Gastroesophageal sphincter (tissue), 4 donors: ENCODE results near the gene PCBP4. TPM values are rescaled to one million over a fixed set of nuclear protein-coding genes. Genes with fewer than 3 reads are reported as not detected.
A peak's percentile ranks its signal among the peaks of the same experiment; 100 is the strongest.

Experiments
- ATAC-seq: fragments of 150-250 bp; one replicate; pipeline ENCODE4 v1.9.1; 2016; ENCODE audit warnings: mild to moderate bottlenecking, moderate library complexity
- H3K27ac ChIP-seq, 4 donors: fragments of 200-600 bp; sonication (generic) in 3 of 4; 1 replicate in 3 of 4; 2 replicates in 1 of 4; pipeline ENCODE4 v1.5.1; 2016 to 2019
- H3K27me3 ChIP-seq: fragments of 200-600 bp; sonication (generic); one replicate; pipeline ENCODE4 v1.5.1; 2019
- H3K36me3 ChIP-seq, 2 donors: fragments of 200-600 bp; sonication (generic); one replicate each; pipeline ENCODE4 v1.5.1; 2019; ENCODE audit warnings: control low read depth in 1 of 2
- H3K4me1 ChIP-seq, 3 donors: fragments of 200-600 bp; sonication (generic); 1 replicate in 2 of 3; 2 replicates in 1 of 3; pipeline ENCODE4 v1.5.1; 2016 to 2019; ENCODE audit warnings: control low read depth in 2 of 3
- H3K4me3 ChIP-seq, 2 donors: fragments of 200-600 bp; sonication (generic); one replicate each; pipeline ENCODE4 v1.5.1; 2019; ENCODE audit warnings: mild to moderate bottlenecking in 1 of 2, moderate library complexity in 1 of 2
- H3K9me3 ChIP-seq, 3 donors: fragments of 200-600 bp; sonication (generic); one replicate each; pipeline ENCODE4 v1.5.1; 2017 to 2019; ENCODE audit warnings: control low read depth in 2 of 3
- CTCF ChIP-seq, 4 experiments: fragments of 200-600 bp in 2 of 4; fragments of 450-650 bp in 2 of 4; sonication (generic) in 1 of 4; IDR thresholded peaks; one replicate each; pipeline ENCODE4 v1.5.1; 2017 to 2019; ENCODE audit warnings: antibody characterized with exemption in 4 of 4, mild to moderate bottlenecking in 2 of 4, moderate library complexity in 2 of 4
- EP300 ChIP-seq: sonication (generic); formaldehyde crosslinking; IDR thresholded peaks from one replicate; pipeline ENCODE4 v1.6.1; 2017; ENCODE audit warnings: antibody characterized with exemption, mild to moderate bottlenecking
- POLR2A ChIP-seq, 2 donors: fragments of 450-650 bp; IDR thresholded peaks; one replicate each; pipeline ENCODE4 v1.6.1; 2017; ENCODE audit warnings: antibody characterized with exemption in 2 of 2, mild to moderate bottlenecking in 2 of 2, moderate library complexity in 1 of 2
- POLR2AphosphoS5 ChIP-seq: sonication (generic); formaldehyde crosslinking; IDR thresholded peaks from one replicate; pipeline ENCODE4 v1.6.1; 2017; ENCODE audit warnings: antibody characterized with exemption
- WGBS, 2 donors: methylation state at CpG; one replicate each; pipeline ENCODE4 v1.1.5; 2018; ENCODE audit warnings: low coverage in 1 of 2; 5-methylcytosine and 5-hydroxymethylcytosine counted together
- total RNA-seq, 4 donors: library from RNA; depleted of rRNA; stranded (reverse); fragments of >200 nt; gene quantifications; one replicate each; pipeline ENCODE4 v1.1.0, GENCODE V29; 2016

The PCBP4 gene
- total RNA-seq, 4 donors from 2014 or later, result 80.7 to 335 (median 186) TPM

GRCh38 chr3:51980253-51980652, 13.0 kb upstream of the PCBP4 start:
- no peaks in the 10 kb centered on the region for H3K9me3 ChIP-seq
- H3K27ac ChIP-seq, result no peak overlapping the region
- peaks cover 0 to 12% of the 10 kb centered on the region in 2 donors for H3K36me3 ChIP-seq
- no CpG with 5 or more reads among the region's 10 CpGs for WGBS, 2 donors
- no peaks in the 10 kb centered on the region for H3K27me3 ChIP-seq
- no peak for ATAC-seq
- peaks cover 0 to 49% (median 18%) of the 10 kb centered on the region in 3 donors for H3K4me1 ChIP-seq
- no peak overlapping the region for H3K4me3 ChIP-seq
- no peak for TF ChIP-seq EP300

- peaks cover 0 to 53% (median 21%) of the 10 kb centered on the region in 3 donors for H3K4me1 ChIP-seq
- no peak overlapping the region for H3K27ac ChIP-seq
- H3K36me3 ChIP-seq, result peaks cover 0 to 12% of the 10 kb centered on the region in 2 donors
- H3K27me3 ChIP-seq, result no peaks in the 10 kb centered on the region
- TF ChIP-seq POLR2AphosphoS5 (no peak), POLR2A (IDR thresholded peaks at IDR 0.05) (no peak), CTCF (IDR thresholded peaks at IDR 0.05) (no peak), EP300 (no peak)
- no peak overlapping the region for H3K4me3 ChIP-seq
- no peak for ATAC-seq
- 80% methylated on average over 3 of the region's 4 CpGs; no CpG with 5 or more reads in 1 of the 2 donors for WGBS, 2 donors
- H3K9me3 ChIP-seq, result no peaks in the 10 kb centered on the region
These were observed 10.9 kb upstream of the PCBP4 start for GRCh38 chr3:51978143-51978502.

GRCh38 chr3:51977446-51978142, 10.3 kb upstream of the PCBP4 start:
- 70 to 88% methylated on average over 2 to 3 of the region's 9 CpGs for WGBS, 2 donors
- peaks cover 0 to 54% (median 22%) of the 10 kb centered on the region in 3 donors for H3K4me1 ChIP-seq
- H3K9me3 ChIP-seq, result no peaks in the 10 kb centered on the region
- H3K4me3 ChIP-seq, result no peak overlapping the region
- TF ChIP-seq POLR2AphosphoS5 (no peak), CTCF (IDR thresholded peaks at IDR 0.05) (no peak)
- no peak for ATAC-seq
- peak overlapping the region in 3 of 4 donors; percentile 24 to 96 (median 93) for H3K27ac ChIP-seq
- no peaks in the 10 kb centered on the region for H3K27me3 ChIP-seq
- peaks cover 0 to 12% of the 10 kb centered on the region in 2 donors for H3K36me3 ChIP-seq

GRCh38 chr3:51975852-51976549, 8.7 kb upstream of the PCBP4 start:
- ATAC-seq, result peak; percentile 19
- Histone ChIP-seq H3K27me3 (no peaks in the 10 kb centered on the region), H3K4me1 (peaks cover 0 to 43% (median 15%) of the 10 kb centered on the region in 3 donors), H3K9me3 (no peaks in the 10 kb centered on the region), H3K36me3 (peaks cover 0 to 17% of the 10 kb centered on the region in 2 donors), H3K27ac (peak overlapping the region in 3 of 4 donors; percentile 93 to 96 (median 93)), H3K4me3 (peak overlapping the region; percentile 44 to 68)
- peak in 1 of 4 experiments; percentile 17 for TF ChIP-seq CTCF (IDR thresholded peaks at IDR 0.05)
- TF ChIP-seq EP300, result no peak
- TF ChIP-seq POLR2AphosphoS5, result peak; percentile 32
- TF ChIP-seq POLR2A (IDR thresholded peaks at IDR 0.05), result no peak
- 66% methylated on average over 13 of the region's 46 CpGs; no CpG with 5 or more reads in 1 of the 2 donors for WGBS, 2 donors

DNA sequence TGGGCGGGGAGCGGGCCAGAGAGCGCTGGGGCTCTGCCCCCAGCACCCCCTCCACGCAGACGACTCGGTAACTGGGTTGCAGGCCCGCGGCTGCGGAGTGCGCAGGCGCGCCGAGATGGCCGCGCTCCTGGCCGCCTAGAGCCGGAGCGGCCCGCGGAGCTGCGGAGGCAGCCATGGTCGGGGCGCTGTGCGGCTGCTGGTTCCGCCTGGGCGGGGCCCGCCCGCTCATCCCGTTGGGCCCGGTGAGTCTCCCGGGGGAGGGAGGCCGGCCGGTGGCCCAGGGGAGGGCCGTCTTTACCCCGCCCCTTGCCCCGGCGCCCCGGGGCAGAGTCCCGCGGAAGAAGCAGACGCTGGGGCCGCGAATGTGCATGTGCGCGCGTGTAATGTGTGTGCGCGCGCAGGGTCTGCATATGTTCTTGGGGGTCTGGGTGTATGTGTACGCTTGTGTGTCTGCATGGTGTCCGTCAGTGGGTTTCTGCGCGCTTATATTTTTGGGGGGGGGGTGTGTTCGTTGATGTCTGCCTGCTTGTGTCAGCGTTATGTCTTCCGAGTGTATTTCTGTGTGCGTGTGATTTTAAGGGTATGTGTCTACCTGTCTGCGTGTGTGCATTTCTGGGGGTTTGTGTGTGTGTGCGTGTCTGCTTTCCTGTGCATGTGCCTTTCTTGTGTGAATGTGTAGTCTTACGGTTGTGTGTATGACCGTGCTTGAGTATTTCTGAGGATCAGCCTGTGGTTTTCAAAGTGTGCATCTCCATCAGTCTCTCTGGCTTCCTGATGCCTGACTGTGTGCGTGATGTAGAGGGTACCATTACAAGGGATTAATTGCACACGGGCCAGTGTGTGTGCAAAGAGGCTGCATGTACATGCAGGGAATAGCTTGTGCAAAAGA, 8.0 kb upstream of the PCBP4 start, which contains the start of gene ABHD14A:
TSS of gene ABHD14A (plus strand) at position 102 of the 889 bp plus-strand sequence. CDS start at position 174, 72 bp downstream.
- Histone ChIP-seq H3K4me1 (peaks cover 0 to 41% (median 15%) of the 10 kb centered on the region in 3 donors), H3K27ac (peak within 1 kb of the TSS; percentile 26 to 96 (median 93)), H3K4me3 (peak within 1 kb of the TSS; percentile 68), H3K9me3 (no peaks in the 10 kb centered on the region), H3K36me3 (peaks cover 0 to 14% of the 10 kb centered on the region in 2 donors), H3K27me3 (no peaks in the 10 kb centered on the region)
- 0% methylated on average over 2 to 4 of the region's 63 CpGs for whole genome bisulfite sequencing, 2 donors
- TF ChIP-seq POLR2AphosphoS5 (peak; percentile 12), CTCF (IDR thresholded peaks at IDR 0.05) (peak in 1 of 4 experiments; percentile 27), POLR2A (IDR thresholded peaks at IDR 0.05) (peak; percentile 68 to 74), EP300 (no peak)
- ATAC-seq, result peak; percentile 71
